Neural progenitor cell (in vitro differentiated cells): ENCODE data around the gene NCBP3. TPM values are rescaled to one million over a fixed set of nuclear protein-coding genes. Genes with fewer than 3 reads are reported as not detected.
"Not testable (repeated sequence)": the region's sequence is repeated elsewhere in the genome, so short reads cannot be mapped to it uniquely, and the experiment has no call there.

Source experiments
- DNase-seq: peaks from one replicate; pipeline ENCODE4 v3.0.0-alpha.2; 2016; ENCODE audit warnings: low spot score
- H2AFZ ChIP-seq: fragments of 200-600 bp; sonication (generic); replicated peaks from 2 replicates; pipeline ENCODE4 v1.6.1; 2016; ENCODE audit warnings: antibody characterized with exemption
- H3F3A ChIP-seq: fragments of 200-600 bp; sonication (generic); 2 replicates; pipeline ENCODE4 v1.6.1; 2016; ENCODE audit warnings: antibody characterized with exemption, low read depth
- H3K27ac ChIP-seq: fragments of 200-600 bp; sonication (generic); 2 replicates; pipeline ENCODE4 v1.5.1; 2016; ENCODE audit warnings: mild to moderate bottlenecking
- H3K27me3 ChIP-seq: fragments of 200-600 bp; sonication (generic); 2 replicates; pipeline ENCODE4 v1.6.1; 2016; ENCODE audit warnings: mild to moderate bottlenecking, moderate library complexity
- H3K36me3 ChIP-seq: fragments of 200-600 bp; sonication (generic); 2 replicates; pipeline ENCODE4 v1.5.1; 2016
- H3K4me1 ChIP-seq: fragments of 200-600 bp; sonication (generic); 2 replicates; pipeline ENCODE4 v1.6.1; 2016; ENCODE audit warnings: mixed run types
- H3K4me2 ChIP-seq: fragments of 200-600 bp; sonication (generic); 2 replicates; pipeline ENCODE4 v1.6.1; 2016
- H3K4me3 ChIP-seq: fragments of 200-600 bp; sonication (generic); 2 replicates; pipeline ENCODE4 v1.5.1; 2016
- H3K79me2 ChIP-seq: fragments of 200-600 bp; sonication (generic); 2 replicates; pipeline ENCODE4 v1.6.1; 2016; ENCODE audit warnings: low read depth
- H3K9ac ChIP-seq: fragments of 200-600 bp; sonication (generic); 2 replicates; pipeline ENCODE4 v1.6.1; 2016
- H3K9me3 ChIP-seq: fragments of 200-600 bp; sonication (generic); 2 replicates; pipeline ENCODE4 v1.5.1; 2016; ENCODE audit warnings: low read depth
- H4K20me1 ChIP-seq: fragments of 200-600 bp; sonication (generic); 2 replicates; pipeline ENCODE4 v1.6.1; 2016; ENCODE audit warnings: low read depth
- H3K27ac Mint-ChIP-seq: 3 replicates; pipeline ENCODE4 v1.8.0; 2021; ENCODE audit warnings: mixed read lengths
- H3K27me3 Mint-ChIP-seq: 2 replicates; pipeline ENCODE4 v1.8.0; 2022; ENCODE audit warnings: low read depth, mild to moderate bottlenecking, inconsistent platforms, moderate library complexity, mixed read lengths; ENCODE audit not compliant: insufficient read depth
- H3K36me3 Mint-ChIP-seq: 3 replicates; pipeline ENCODE4 v1.8.0; 2021; ENCODE audit warnings: mixed read lengths
- H3K4me1 Mint-ChIP-seq: 3 replicates; pipeline ENCODE4 v1.8.0; 2021; ENCODE audit warnings: mixed read lengths
- H3K4me3 Mint-ChIP-seq: 3 replicates; pipeline ENCODE4 v1.8.0; 2021; ENCODE audit warnings: mild to moderate bottlenecking, moderate library complexity, mixed read lengths
- H3K9me3 Mint-ChIP-seq: 3 replicates; pipeline ENCODE4 v1.8.0; 2020; ENCODE audit warnings: mixed read lengths
- EZH2 ChIP-seq: fragments of 200-600 bp; sonication (generic); IDR thresholded peaks from 2 replicates; pipeline ENCODE4 v1.6.1; 2017; ENCODE audit warnings: antibody characterized with exemption, mild to moderate bottlenecking, moderate library complexity
- EZH2phosphoT487 ChIP-seq: fragments of 200-600 bp; sonication (generic); IDR thresholded peaks from 2 replicates; pipeline ENCODE4 v1.6.1; 2017; ENCODE audit warnings: antibody characterized with exemption
- total RNA-seq: library from RNA; depleted of rRNA; stranded (reverse); fragments of >200 nt; gene quantifications from 2 replicates; pipeline ENCODE4 v1.2.3, GENCODE V29; 2015; ENCODE audit warnings: low replicate concordance
- TF ChIP-seq, protein P1 (sequence below): fragments of 200-600 bp; sonication (generic); IDR thresholded peaks from 2 replicates; pipeline ENCODE4 v1.5.1; 2017; ENCODE audit warnings: antibody characterized with exemption, mild to moderate bottlenecking

The NCBP3 gene
- total RNA-seq, 1 donor from 2014 or later: 55.7 TPM

DNA sequence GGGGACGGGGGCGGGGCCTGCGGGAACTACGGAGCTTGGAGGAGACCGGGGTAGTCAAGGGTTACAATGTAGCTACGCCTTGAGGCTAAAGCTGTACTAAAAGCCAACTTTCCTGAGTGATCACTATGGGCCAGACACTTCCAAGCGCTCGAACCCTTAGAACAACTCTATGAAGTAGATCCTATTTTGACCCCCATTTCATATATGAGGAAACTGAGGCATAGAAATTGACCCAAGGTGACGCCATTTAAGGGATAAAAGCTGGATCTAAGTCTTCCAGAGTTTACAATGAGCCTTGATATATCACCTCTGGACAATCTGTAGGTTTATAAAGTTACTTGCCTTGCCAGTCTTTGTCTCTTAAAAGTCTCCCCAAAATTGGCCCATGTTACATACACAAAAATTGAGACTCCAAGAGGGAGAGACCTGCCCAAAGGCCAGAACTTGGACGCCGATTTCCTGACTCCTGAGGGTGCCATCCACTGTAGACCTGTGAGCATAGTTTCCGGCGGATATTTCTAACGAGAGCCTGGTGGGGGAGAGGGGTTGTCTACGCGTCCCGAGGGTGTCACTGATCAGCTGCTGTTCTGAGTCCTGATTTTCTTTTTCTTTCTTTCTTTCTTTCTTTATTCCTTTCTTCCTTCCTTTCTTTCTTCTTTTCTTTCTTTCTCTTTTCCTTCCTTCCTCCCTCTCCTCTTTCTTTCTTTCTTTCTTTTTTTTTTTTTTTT lies 555 bp upstream of the NCBP3 start:
- TF ChIP-seq EZH2 (no peak), EZH2phosphoT487 (no peak)
- TF ChIP-seq, protein P1, sequence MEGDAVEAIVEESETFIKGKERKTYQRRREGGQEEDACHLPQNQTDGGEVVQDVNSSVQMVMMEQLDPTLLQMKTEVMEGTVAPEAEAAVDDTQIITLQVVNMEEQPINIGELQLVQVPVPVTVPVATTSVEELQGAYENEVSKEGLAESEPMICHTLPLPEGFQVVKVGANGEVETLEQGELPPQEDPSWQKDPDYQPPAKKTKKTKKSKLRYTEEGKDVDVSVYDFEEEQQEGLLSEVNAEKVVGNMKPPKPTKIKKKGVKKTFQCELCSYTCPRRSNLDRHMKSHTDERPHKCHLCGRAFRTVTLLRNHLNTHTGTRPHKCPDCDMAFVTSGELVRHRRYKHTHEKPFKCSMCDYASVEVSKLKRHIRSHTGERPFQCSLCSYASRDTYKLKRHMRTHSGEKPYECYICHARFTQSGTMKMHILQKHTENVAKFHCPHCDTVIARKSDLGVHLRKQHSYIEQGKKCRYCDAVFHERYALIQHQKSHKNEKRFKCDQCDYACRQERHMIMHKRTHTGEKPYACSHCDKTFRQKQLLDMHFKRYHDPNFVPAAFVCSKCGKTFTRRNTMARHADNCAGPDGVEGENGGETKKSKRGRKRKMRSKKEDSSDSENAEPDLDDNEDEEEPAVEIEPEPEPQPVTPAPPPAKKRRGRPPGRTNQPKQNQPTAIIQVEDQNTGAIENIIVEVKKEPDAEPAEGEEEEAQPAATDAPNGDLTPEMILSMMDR: no peak
- Histone ChIP-seq H3K79me2 (peaks cover 44% of the 10 kb centered on the region), H4K20me1 (peaks cover 29% of the 10 kb centered on the region), H3K27ac (no peak overlapping the region), H3K9ac (no peak overlapping the region), H3K27me3 (no peaks in the 10 kb centered on the region), H3K36me3 (no peaks in the 10 kb centered on the region), H3K9me3 (no peaks in the 10 kb centered on the region), H3K4me1 (peaks cover 12% of the 10 kb centered on the region), H2AFZ (peak overlapping the region; percentile 28), H3K4me3 (no peak overlapping the region), H3F3A (no peaks in the 10 kb centered on the region), H3K4me2 (peak overlapping the region; percentile 42)
- no peak for DNase-seq
- H3K9me3 Mint-ChIP-seq: peaks cover 2% of the 10 kb centered on the region
- H3K4me1 Mint-ChIP-seq: peaks cover 17% of the 10 kb centered on the region
- H3K27ac Mint-ChIP-seq: peak overlapping the region; percentile 58
- H3K4me3 Mint-ChIP-seq: peak overlapping the region; percentile 98
- H3K36me3 Mint-ChIP-seq: peaks cover 6% of the 10 kb centered on the region
- peaks cover 8% of the 10 kb centered on the region for H3K27me3 Mint-ChIP-seq

DNA sequence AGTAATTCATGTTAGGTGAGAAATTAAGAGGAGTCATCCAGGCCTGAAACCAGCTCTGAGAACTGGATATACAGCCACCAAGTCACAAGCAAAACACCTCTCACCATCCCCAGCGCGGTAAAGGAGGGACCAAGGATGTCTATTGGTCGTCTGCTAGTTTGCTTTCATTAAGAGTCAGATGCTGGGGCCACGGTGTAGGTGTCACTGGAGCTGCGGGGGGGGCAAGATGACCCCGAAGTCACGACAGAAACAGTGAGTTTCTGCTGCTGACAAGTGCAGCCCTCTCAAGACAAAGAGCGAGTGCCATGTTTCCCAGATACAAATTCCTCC lies 790 bp downstream of the NCBP3 start:
- H4K20me1 ChIP-seq: peaks cover 37% of the 10 kb centered on the region
- H3F3A ChIP-seq: no peaks in the 10 kb centered on the region
- Mint-ChIP-seq H3K9me3 (no peaks in the 10 kb centered on the region), H3K27me3 (peaks cover 5% of the 10 kb centered on the region), H3K4me3 (peak overlapping the region; percentile 98), H3K36me3 (peaks cover 10% of the 10 kb centered on the region), H3K4me1 (peaks cover 17% of the 10 kb centered on the region), H3K27ac (peak overlapping the region; percentile 95)
- DNase-seq: no peak
- H3K4me1 ChIP-seq: peaks cover 12% of the 10 kb centered on the region
- no peak for TF ChIP-seq EZH2phosphoT487
- TF ChIP-seq EZH2: no peak
- TF ChIP-seq, protein P1: no peak
- no peaks in the 10 kb centered on the region for H3K27me3 ChIP-seq
- H2AFZ ChIP-seq: peak overlapping the region; percentile 97
- H3K9ac ChIP-seq: peak overlapping the region; percentile 97
- peak overlapping the region; percentile 94 for H3K4me3 ChIP-seq
- H3K36me3 ChIP-seq: no peaks in the 10 kb centered on the region
- H3K4me2 ChIP-seq: peak overlapping the region; percentile 84
- H3K9me3 ChIP-seq: no peaks in the 10 kb centered on the region
- peaks cover 57% of the 10 kb centered on the region for H3K79me2 ChIP-seq
- H3K27ac ChIP-seq: no peak overlapping the region

DNA sequence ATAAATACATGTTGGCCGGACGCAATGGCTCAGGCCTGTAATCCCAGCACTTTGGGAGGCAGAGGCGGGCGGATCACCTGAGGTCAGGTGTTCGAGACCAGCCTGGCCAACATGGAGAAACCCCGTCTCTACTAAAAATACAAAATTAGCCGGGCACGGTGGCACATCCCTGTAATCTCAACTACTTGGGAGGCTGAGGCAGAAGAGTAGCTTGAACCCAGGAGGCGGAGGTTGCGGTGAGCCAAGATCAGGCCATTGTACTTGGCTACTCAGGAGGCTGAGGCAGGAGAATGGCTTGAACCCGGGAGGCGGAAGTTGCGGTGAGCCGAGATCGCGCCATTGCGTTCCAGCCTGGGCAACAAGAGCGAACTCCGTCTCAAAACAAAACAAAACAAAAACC lies 1.5 kb downstream of the NCBP3 start:
- not testable (repeated sequence) for H2AFZ ChIP-seq, H3K27ac ChIP-seq, DNase-seq, H3K9me3 ChIP-seq, H3K27ac Mint-ChIP-seq, H3K9ac ChIP-seq, H3K9me3 Mint-ChIP-seq, H3K27me3 ChIP-seq, H3K27me3 Mint-ChIP-seq, H3F3A ChIP-seq, H3K36me3 ChIP-seq
- Histone ChIP-seq H3K4me3 (peak overlapping the region; percentile 94), H3K4me1 (peaks cover 12% of the 10 kb centered on the region), H3K79me2 (peaks cover 64% of the 10 kb centered on the region), H3K4me2 (peak overlapping the region; percentile 84), H4K20me1 (peaks cover 43% of the 10 kb centered on the region)
- Mint-ChIP-seq H3K4me1 (peaks cover 17% of the 10 kb centered on the region), H3K36me3 (peaks cover 15% of the 10 kb centered on the region), H3K4me3 (peak overlapping the region; percentile 98)

DNA sequence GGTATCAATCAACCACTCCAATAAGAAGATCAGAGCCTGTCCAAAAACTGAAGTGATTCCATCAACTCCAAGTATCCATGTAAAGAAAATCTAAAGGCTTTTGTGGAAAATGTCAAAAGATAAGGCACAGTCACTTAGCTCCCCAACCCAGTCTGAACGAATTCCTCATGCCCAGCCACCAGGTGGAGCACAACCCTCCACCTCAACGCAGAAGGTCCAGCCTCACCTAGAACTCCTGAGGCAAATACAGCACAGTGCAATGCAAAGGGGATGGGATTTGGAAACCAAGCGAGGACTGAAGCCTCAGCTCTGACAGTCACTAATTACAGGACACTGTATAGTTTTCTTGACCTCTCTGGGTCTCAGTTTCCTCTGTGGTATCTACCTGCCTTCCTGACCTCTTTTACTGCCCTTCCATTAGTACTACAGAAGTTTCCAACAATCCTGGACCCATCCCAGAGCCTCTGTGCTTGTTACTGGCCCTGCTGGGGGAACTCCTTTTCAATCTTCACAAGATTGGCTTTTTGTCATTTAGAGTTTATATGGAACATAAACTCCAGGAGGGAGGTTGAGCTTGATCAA lies 2.0 kb downstream of the NCBP3 start:
- peaks cover 43% of the 10 kb centered on the region for H4K20me1 ChIP-seq
- peaks cover 17% of the 10 kb centered on the region for H3K4me1 Mint-ChIP-seq
- no peaks in the 10 kb centered on the region for H3K27me3 ChIP-seq
- peak; percentile 58 for DNase-seq
- H3K9ac ChIP-seq: no peak overlapping the region
- no peak overlapping the region for H3K27ac ChIP-seq
- H3K27me3 Mint-ChIP-seq: peaks cover 2% of the 10 kb centered on the region
- H2AFZ ChIP-seq: no peak overlapping the region
- H3K4me3 Mint-ChIP-seq: peak overlapping the region; percentile 98
- no peaks in the 10 kb centered on the region for H3K9me3 ChIP-seq
- no peak overlapping the region for H3K27ac Mint-ChIP-seq
- peaks cover 68% of the 10 kb centered on the region for H3K79me2 ChIP-seq
- no peak overlapping the region for H3K4me3 ChIP-seq
- H3K4me1 ChIP-seq: peaks cover 12% of the 10 kb centered on the region
- peaks cover 17% of the 10 kb centered on the region for H3K36me3 Mint-ChIP-seq
- H3K9me3 Mint-ChIP-seq: no peaks in the 10 kb centered on the region
- TF ChIP-seq, protein P1: peak; percentile 69
- TF ChIP-seq EZH2phosphoT487 (no peak), EZH2 (no peak)
- no peaks in the 10 kb centered on the region for H3F3A ChIP-seq
- no peak overlapping the region for H3K4me2 ChIP-seq
- H3K36me3 ChIP-seq: no peaks in the 10 kb centered on the region
